Activated T-helper 1 cell treated with anti-CD3 and anti-CD28 coated beads, Interleukin-12 subunit alpha, Interleukin-12 subunit beta, Interleukin-2, Interleukin-4 antibody, amounts not matched to agents 30 ng/mL and 10 ng/mL and 1 ng/mL, durations not matched to agents 14 hours and 24 hours and 36 hours (primary cell): ENCODE measurements around the gene ISLR. TPM values are rescaled to one million over a fixed set of nuclear protein-coding genes. Genes with fewer than 3 reads are reported as not detected.
"Not testable (repeated sequence)": the region's sequence is repeated elsewhere in the genome, so short reads cannot be mapped to it uniquely, and the experiment has no call there.

Experiments
- DNase-seq: peaks from one replicate; pipeline ENCODE4 v3.0.0; 2021; ENCODE audit warnings: low spot score
- H3K27ac Mint-ChIP-seq: one replicate; pipeline ENCODE4 v1.8.0; 2021; ENCODE audit warnings: mild to moderate bottlenecking, mixed read lengths
- H3K27me3 Mint-ChIP-seq: one replicate; pipeline ENCODE4 v1.8.0; 2022; ENCODE audit warnings: mild to moderate bottlenecking, moderate library complexity, mixed read lengths; ENCODE audit not compliant: insufficient read depth
- H3K36me3 Mint-ChIP-seq: one replicate; pipeline ENCODE4 v1.8.0; 2021; ENCODE audit warnings: low read depth, mixed read lengths
- H3K4me1 Mint-ChIP-seq: one replicate; pipeline ENCODE4 v1.8.0; 2021; ENCODE audit warnings: low read depth, mixed read lengths
- H3K4me3 Mint-ChIP-seq: one replicate; pipeline ENCODE4 v1.8.0; 2021; ENCODE audit warnings: mild to moderate bottlenecking, moderate library complexity, mixed read lengths
- H3K9me3 Mint-ChIP-seq: one replicate; pipeline ENCODE4 v1.8.0; 2021; ENCODE audit warnings: mixed read lengths
- intact Hi-C: fragments of 100-400 bp; cut with micrococcal nuclease; formaldehyde crosslinking; loops from one replicate; pipeline ENCODE4 v1.15.1; 2024
- total RNA-seq: library from RNA; stranded (reverse); gene quantifications from 2 replicates; pipeline ENCODE4 v1.2.3, GENCODE V29; 2022

The ISLR gene
- total RNA-seq, 1 donor from 2014 or later = not detected

- intact Hi-C loops = no loop called here
- H3K4me1 Mint-ChIP-seq = peaks cover 37% of the 10 kb centered on the region
- DNase-seq = no peak
- no peaks in the 10 kb centered on the region for H3K9me3 Mint-ChIP-seq
- H3K27me3 Mint-ChIP-seq = peaks cover 23% of the 10 kb centered on the region
- H3K4me3 Mint-ChIP-seq = no peak overlapping the region
- no peaks in the 10 kb centered on the region for H3K36me3 Mint-ChIP-seq
- no peak overlapping the region for H3K27ac Mint-ChIP-seq
These were observed 17.6 kb upstream of the ISLR start for GRCh38 chr15:74155766-74156417.

- H3K4me3 Mint-ChIP-seq = no peak overlapping the region
- H3K27ac Mint-ChIP-seq = no peak overlapping the region
- peaks cover 27% of the 10 kb centered on the region for H3K27me3 Mint-ChIP-seq
- no peaks in the 10 kb centered on the region for H3K36me3 Mint-ChIP-seq
- peaks cover 37% of the 10 kb centered on the region for H3K4me1 Mint-ChIP-seq
- no peaks in the 10 kb centered on the region for H3K9me3 Mint-ChIP-seq
- DNase-seq = no peak
- intact Hi-C loops = no loop called here
These were observed 16.7 kb upstream of the ISLR start for GRCh38 chr15:74156678-74157411.

- Mint-ChIP-seq H3K4me1 (peaks cover 37% of the 10 kb centered on the region), H3K36me3 (no peaks in the 10 kb centered on the region), H3K4me3 (no peak overlapping the region), H3K9me3 (no peaks in the 10 kb centered on the region), H3K27me3 (peaks cover 21% of the 10 kb centered on the region), H3K27ac (no peak overlapping the region)
- no peak for DNase-seq
- intact Hi-C loops = no loop called here
These were observed 15.4 kb upstream of the ISLR start for GRCh38 chr15:74157868-74158827.

GRCh38 chr15:74158855-74159650 is 14.5 kb upstream of the ISLR start:
- no peaks in the 10 kb centered on the region for H3K9me3 Mint-ChIP-seq
- DNase-seq = no peak
- intact Hi-C loops = no loop called here
- no peak overlapping the region for H3K27ac Mint-ChIP-seq
- peaks cover 26% of the 10 kb centered on the region for H3K27me3 Mint-ChIP-seq
- H3K4me1 Mint-ChIP-seq = peaks cover 37% of the 10 kb centered on the region
- no peak overlapping the region for H3K4me3 Mint-ChIP-seq
- no peaks in the 10 kb centered on the region for H3K36me3 Mint-ChIP-seq

GRCh38 chr15:74159773-74160172 is 13.7 kb upstream of the ISLR start:
- DNase-seq = no peak
- Mint-ChIP-seq H3K4me1 (peaks cover 37% of the 10 kb centered on the region), H3K36me3 (no peaks in the 10 kb centered on the region), H3K4me3 (no peak overlapping the region), H3K27ac (no peak overlapping the region), H3K27me3 (peaks cover 23% of the 10 kb centered on the region), H3K9me3 (no peaks in the 10 kb centered on the region)
- intact Hi-C loops = no loop called here

GRCh38 chr15:74160390-74160789 is 13.1 kb upstream of the ISLR start:
- DNase-seq, H3K27ac Mint-ChIP-seq, H3K4me3 Mint-ChIP-seq, H3K9me3 Mint-ChIP-seq, intact Hi-C loops, H3K36me3 Mint-ChIP-seq: not testable (repeated sequence)
- Mint-ChIP-seq H3K4me1 (peaks cover 37% of the 10 kb centered on the region), H3K27me3 (peaks cover 19% of the 10 kb centered on the region)

GRCh38 chr15:74162195-74162536 is 11.3 kb upstream of the ISLR start:
- H3K36me3 Mint-ChIP-seq, H3K27ac Mint-ChIP-seq: not testable (repeated sequence)

GRCh38 chr15:74165461-74165860 is 8.0 kb upstream of the ISLR start:
- Mint-ChIP-seq H3K9me3 (no peaks in the 10 kb centered on the region), H3K36me3 (no peaks in the 10 kb centered on the region), H3K4me3 (no peak overlapping the region), H3K4me1 (no peaks in the 10 kb centered on the region), H3K27ac (no peak overlapping the region), H3K27me3 (peaks cover 12% of the 10 kb centered on the region)
- DNase-seq = no peak
- intact Hi-C loops = no loop called here

More at GRCh38 chr15:74162195-74162536, 11.3 kb upstream of the ISLR start:
- H3K4me3 Mint-ChIP-seq, intact Hi-C loops, H3K9me3 Mint-ChIP-seq, DNase-seq: not testable (repeated sequence)
- Mint-ChIP-seq H3K27me3 (peaks cover 17% of the 10 kb centered on the region), H3K4me1 (peaks cover 27% of the 10 kb centered on the region)

GRCh38 chr15:74167891-74168331 is 5.6 kb upstream of the ISLR start:
- Mint-ChIP-seq H3K27ac (no peak overlapping the region), H3K27me3 (peaks cover 8% of the 10 kb centered on the region), H3K4me1 (no peaks in the 10 kb centered on the region), H3K4me3 (no peak overlapping the region), H3K36me3 (no peaks in the 10 kb centered on the region), H3K9me3 (no peaks in the 10 kb centered on the region)
- no peak for DNase-seq
- intact Hi-C loops = no loop called here

GRCh38 chr15:74168711-74169126 is 4.8 kb upstream of the ISLR start:
- Mint-ChIP-seq H3K4me3 (no peak overlapping the region), H3K36me3 (no peaks in the 10 kb centered on the region), H3K4me1 (no peaks in the 10 kb centered on the region), H3K27me3 (peaks cover 5% of the 10 kb centered on the region), H3K9me3 (no peaks in the 10 kb centered on the region), H3K27ac (no peak overlapping the region)
- no peak for DNase-seq
- intact Hi-C loops = no loop called here

GRCh38 chr15:74170071-74170844 is 3.3 kb upstream of the ISLR start:
- no peaks in the 10 kb centered on the region for H3K9me3 Mint-ChIP-seq
- no peak overlapping the region for H3K27ac Mint-ChIP-seq
- intact Hi-C loops = no loop called here
- H3K36me3 Mint-ChIP-seq = no peaks in the 10 kb centered on the region
- DNase-seq = no peak
- H3K27me3 Mint-ChIP-seq = peaks cover 1% of the 10 kb centered on the region
- no peaks in the 10 kb centered on the region for H3K4me1 Mint-ChIP-seq
- no peak overlapping the region for H3K4me3 Mint-ChIP-seq
